Retinal pigment epithelial cell (primary cell): ENCODE data around the gene PPP1R1C.

Experiments used
- DNase-seq: peaks from one replicate; pipeline ENCODE4 v3.0.0-alpha.2; 2010; ENCODE audit warnings: low read depth
- H3K4me3 ChIP-seq: 2 replicates; pipeline ENCODE4 v1.5.1; 2011; ENCODE audit warnings: mild to moderate bottlenecking, low read length, control low read depth, moderate library complexity
- CTCF ChIP-seq: conservative IDR thresholded peaks from 2 replicates; pipeline ENCODE4 v1.5.1; 2011; ENCODE audit warnings: low read depth, low read length, control low read depth, inconsistent platforms

PPP1R1C gene, protein sequence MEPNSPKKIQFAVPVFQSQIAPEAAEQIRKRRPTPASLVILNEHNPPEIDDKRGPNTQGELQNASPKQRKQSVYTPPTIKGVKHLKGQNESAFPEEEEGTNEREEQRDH

GRCh38 chr2:181985632-181986205 is at the start of gene PPP1R1C:
Gene PPP1R1C (plus strand): TSS chr2:181985853. CDS start chr2:181986111, 258 bp downstream.
- TF ChIP-seq CTCF = no peak
- peak; percentile 10 for DNase-seq
- no peak within 1 kb of the TSS for H3K4me3 ChIP-seq

- DNase-seq = no peak
- H3K4me3 ChIP-seq = no peak overlapping the region
- TF ChIP-seq CTCF = no peak
These were observed 48.2 kb upstream of the PPP1R1C start for GRCh38 chr2:181937473-181937872.

DNA sequence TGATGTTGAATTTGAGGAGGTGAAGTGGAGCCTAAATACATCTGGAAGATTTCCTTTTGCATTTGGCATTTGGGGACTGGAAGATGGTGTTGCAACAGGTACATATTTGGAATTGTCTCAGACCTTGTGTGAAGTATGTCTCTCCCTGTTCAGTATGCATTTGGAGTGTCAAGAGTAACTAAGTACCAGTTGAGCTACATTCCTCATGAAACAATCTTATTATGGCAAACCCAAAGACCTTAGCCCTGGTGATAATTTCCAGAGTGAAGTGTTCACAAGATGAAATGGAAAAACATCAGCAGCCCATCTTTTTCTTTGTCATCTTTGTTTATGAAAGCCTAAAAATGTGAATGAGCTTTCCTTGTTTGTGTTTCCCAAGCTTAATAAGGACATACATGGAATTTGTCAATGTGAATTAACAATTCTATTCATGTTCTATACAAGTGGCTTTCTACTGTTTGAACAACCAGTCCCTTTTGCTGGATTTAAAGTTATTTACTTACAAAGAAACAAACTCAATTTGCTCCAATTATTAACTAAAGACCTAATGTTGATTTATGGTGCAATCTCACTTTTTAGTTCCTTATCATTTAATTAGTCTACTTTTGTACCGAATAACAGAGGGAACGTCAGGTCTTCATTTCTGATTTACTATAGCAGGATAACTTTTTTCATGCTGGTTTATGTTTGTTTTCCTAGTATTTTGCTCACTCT is 42.1 kb upstream of the PPP1R1C start:
- H3K4me3 ChIP-seq = no peak overlapping the region
- no peak for TF ChIP-seq CTCF
- no peak for DNase-seq

GRCh38 chr2:181944164-181944913 is 41.3 kb upstream of the PPP1R1C start:
- no peak overlapping the region for H3K4me3 ChIP-seq
- no peak for DNase-seq
- no peak for TF ChIP-seq CTCF

DNA sequence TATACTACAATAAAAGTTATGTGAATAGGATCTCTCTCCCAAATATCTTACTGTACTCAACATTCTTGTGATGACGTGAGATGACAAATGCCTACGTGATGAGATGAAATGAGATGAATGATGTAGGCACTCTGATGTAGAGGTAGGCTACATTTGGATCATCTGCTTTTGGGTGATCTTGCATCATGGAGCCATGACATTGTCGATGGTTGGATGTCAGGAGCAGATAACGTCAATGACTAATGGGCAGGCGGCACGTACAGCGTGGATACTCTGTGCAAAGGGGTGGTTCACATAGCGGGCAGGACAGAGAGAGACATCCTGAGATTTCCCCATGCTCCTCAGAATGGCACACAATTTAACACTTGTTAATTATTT is 40.8 kb upstream of the PPP1R1C start:
- TF ChIP-seq CTCF = no peak
- DNase-seq = no peak
- no peak overlapping the region for H3K4me3 ChIP-seq

DNA sequence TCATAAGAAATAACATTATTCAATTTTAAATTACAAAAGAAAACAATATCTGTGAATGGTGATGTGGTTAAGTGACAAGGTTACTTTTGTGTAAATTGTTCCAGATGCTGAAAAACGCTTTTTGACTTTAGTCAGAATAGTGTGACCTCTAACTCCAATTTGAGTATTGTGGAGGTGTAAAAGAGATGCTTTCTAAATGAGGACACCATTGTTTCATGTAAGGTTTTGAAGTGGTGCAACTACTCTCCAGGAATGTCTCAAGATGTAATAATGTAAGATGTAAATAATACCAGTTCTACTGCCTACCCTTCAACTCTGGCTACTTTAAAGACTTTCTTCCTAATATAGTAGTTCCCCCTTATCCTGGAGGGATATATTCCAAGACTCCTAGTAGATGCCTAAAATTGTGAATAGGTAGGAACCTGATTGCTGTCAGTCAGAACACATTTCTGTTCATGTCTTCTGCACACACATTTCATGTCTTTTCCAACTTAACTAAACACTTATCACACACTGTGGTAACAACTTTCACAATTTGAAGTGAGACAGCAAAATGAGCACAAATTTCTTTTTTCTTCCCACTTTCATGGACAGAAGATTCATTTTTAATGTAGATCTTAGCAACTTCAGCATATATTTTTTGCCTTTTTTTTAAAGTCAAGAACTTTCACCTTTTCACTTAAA is 39.1 kb upstream of the PPP1R1C start:
- no peak overlapping the region for H3K4me3 ChIP-seq
- no peak for TF ChIP-seq CTCF
- no peak for DNase-seq
